K562 (cell line): ENCODE results near the gene ASS1. TPM values are rescaled to one million over a fixed set of nuclear protein-coding genes. Genes with fewer than 3 reads are reported as not detected.
A peak's percentile ranks its signal among the peaks of the same experiment; 100 is the strongest.

Source experiments
- ATAC-seq: fragments of 200-7000 bp; cut with Tn5 transposase; 3 replicates; pipeline ENCODE4 v1.9.1; 2020; ENCODE audit warnings: moderate library complexity
- BruUV-seq: library from RNA; stranded (reverse); fragments of 400-500 nt; replicated peaks from 2 replicates; lab custom pipeline; 2021; lab: Mats Ljungman, UMichigan
- CTCF ChIA-PET: fragments of 300-600 bp; formaldehyde crosslinking; extraction: SDS; loops from one replicate; lab custom pipeline; 2021; ENCODE audit warnings: low intra/inter-chr PET ratio; lab: Yijun Ruan, JAX
- POLR2A ChIA-PET: fragments of 300-600, 350-650 bp; sonication (Branson Sonifier 250); formaldehyde crosslinking; extraction: SDS; loops from one replicate; lab custom pipeline; 2021; ENCODE audit warnings: antibody characterized with exemption, inconsistent platforms; lab: Yijun Ruan, JAX
- DNase-seq, 4 experiments: peaks; one replicate each; pipeline versions ENCODE4 v3.0.0 to v3.0.0-alpha.2; 2011 to 2018; ENCODE audit warnings: low spot score in 3 of 4, mixed read lengths in 3 of 4; ENCODE audit errors: extremely low read depth in 1 of 4
- FAIRE-seq: peaks from 2 replicates; lab custom pipeline; 2011; peaks lifted over from hg19 to GRCh38; lab: Jason Lieb, UNC
- H2AFZ ChIP-seq: 2 replicates; pipeline ENCODE4 v1.6.0; 2011; ENCODE audit warnings: low read depth, low read length, control low read depth, inconsistent platforms
- H3K27ac ChIP-seq: fragments of 200-600 bp; 3 replicates; pipeline ENCODE4 v1.8.0; 2011; ENCODE audit warnings: low read depth, mild to moderate bottlenecking, control low read depth, inconsistent platforms, low read length, moderate library complexity, mixed read lengths; ENCODE audit errors: extremely low read depth
- H3K27me3 ChIP-seq, 2 experiments: fragments of 300-600 bp in 1 of 2; 2 replicates in 1 of 2; 3 replicates in 1 of 2; pipeline versions ENCODE4 v1.6.0 to v1.8.0; 2011; ENCODE audit warnings: inconsistent platforms in 2 of 2, low read length in 2 of 2, mild to moderate bottlenecking in 1 of 2, mixed read lengths in 1 of 2, moderate library complexity in 1 of 2; ENCODE audit not compliant: control insufficient read depth in 2 of 2, insufficient read depth in 2 of 2
- H3K36me3 ChIP-seq: fragments of 300-600 bp; 3 replicates; pipeline ENCODE4 v1.8.0; 2011; ENCODE audit warnings: mild to moderate bottlenecking, low read length, inconsistent platforms; ENCODE audit not compliant: control insufficient read depth, insufficient read depth
- H3K4me1 ChIP-seq, 2 experiments: fragments of 200-600 bp in 1 of 2; replicated peaks in 1 of 2; 2 replicates in 1 of 2; 3 replicates in 1 of 2; pipeline versions ENCODE4 v1.5.1 to v1.8.0; 2011; ENCODE audit warnings: inconsistent platforms in 2 of 2, low read length in 2 of 2, mild to moderate bottlenecking in 1 of 2, mixed read lengths in 1 of 2, moderate library complexity in 1 of 2; ENCODE audit not compliant: control insufficient read depth in 2 of 2, insufficient read depth in 2 of 2
- H3K4me2 ChIP-seq: 2 replicates; pipeline ENCODE4 v1.6.1; 2011; ENCODE audit warnings: low read length, control low read depth, inconsistent platforms, mixed read lengths; ENCODE audit not compliant: insufficient read depth
- H3K4me3 ChIP-seq: fragments of 200-600 bp; sonication (generic), shearing (Covaris generic); 2 replicates; pipeline ENCODE4 v1.5.1; 2016; ENCODE audit warnings: control low read depth, inconsistent platforms
- H3K79me2 ChIP-seq: fragments of 200-600 bp; 3 replicates; pipeline ENCODE4 v1.8.0; 2011; ENCODE audit warnings: low read length, inconsistent platforms; ENCODE audit not compliant: control insufficient read depth, insufficient read depth
- H3K9ac ChIP-seq, 2 experiments: 2 replicates each; pipeline versions ENCODE4 v1.6.0 to v1.6.1; 2011; ENCODE audit warnings: low read depth in 2 of 2, low read length in 2 of 2, control low read depth in 1 of 2, inconsistent platforms in 1 of 2, mild to moderate bottlenecking in 1 of 2, mixed read lengths in 1 of 2; ENCODE audit not compliant: insufficient read depth in 1 of 2
- H3K9me1 ChIP-seq: one replicate; pipeline ENCODE4 v1.6.0; 2011; ENCODE audit warnings: inconsistent platforms, mild to moderate bottlenecking, low read length, moderate library complexity; ENCODE audit not compliant: control insufficient read depth, insufficient read depth
- H3K9me3 ChIP-seq: replicated peaks from 2 replicates; pipeline ENCODE4 v1.5.1; 2011; ENCODE audit warnings: low read depth, low read length, inconsistent platforms; ENCODE audit not compliant: control insufficient read depth, insufficient read depth
- H4K20me1 ChIP-seq: replicated peaks from 2 replicates; pipeline ENCODE4 v1.6.1; 2011; ENCODE audit warnings: low read length, inconsistent platforms, mixed read lengths; ENCODE audit not compliant: control insufficient read depth, insufficient read depth
- CBFB ChIP-seq: sonication (generic); formaldehyde crosslinking; IDR thresholded peaks from 2 replicates; pipeline ENCODE4 v1.4.0; 2020; ENCODE audit warnings: mild to moderate bottlenecking, missing genetic modification reagents
- E2F6 ChIP-seq, 2 experiments: IDR thresholded peaks; 2 replicates each; pipeline ENCODE4 v1.6.1; 2011; ENCODE audit warnings: borderline replicate concordance in 1 of 2, control low read depth in 1 of 2, low read depth in 1 of 2, low read length in 1 of 2, mild to moderate bottlenecking in 1 of 2, mixed read lengths in 1 of 2, moderate library complexity in 1 of 2; ENCODE audit not compliant: insufficient read depth in 1 of 2, insufficient read length in 1 of 2, poor library complexity in 1 of 2, severe bottlenecking in 1 of 2; ENCODE audit errors: extremely low read depth in 1 of 2
- E4F1 ChIP-seq: fragments of 250-450 bp; sonication (Bioruptor Pico); IDR thresholded peaks from 2 replicates; pipeline ENCODE4 v1.5.0; 2021; ENCODE audit warnings: mild to moderate bottlenecking, borderline replicate concordance
- FOXA3 ChIP-seq, 2 experiments: fragments of 450-650 bp in 1 of 2; sonication (generic) in 1 of 2; formaldehyde crosslinking; IDR thresholded peaks in 1 of 2; conservative IDR thresholded peaks in 1 of 2; 2 replicates each; pipeline versions ENCODE4 v1.4.0 to v1.8.0; 2020 to 2022; ENCODE audit warnings: mild to moderate bottlenecking in 2 of 2, missing genetic modification reagents in 1 of 2
- RREB1 ChIP-seq: fragments of 250-450 bp; sonication (Bioruptor Pico); IDR thresholded peaks from 2 replicates; pipeline ENCODE4 v1.4.0; 2020
- SUPT5H ChIP-seq: fragments of 450-650 bp; IDR thresholded peaks from 2 replicates; pipeline ENCODE4 v1.6.1; 2016
- ZNF639 ChIP-seq, 2 experiments: fragments of 200-800 bp in 1 of 2; sonication (Bioruptor generic) in 1 of 2; sonication (generic) in 1 of 2; formaldehyde crosslinking in 1 of 2; IDR thresholded peaks in 1 of 2; conservative IDR thresholded peaks in 1 of 2; 2 replicates each; pipeline versions ENCODE4 v1.5.0 to v1.6.1; 2016 to 2020; ENCODE audit warnings: missing compliant biosample characterization in 1 of 2, missing genetic modification characterization in 1 of 2, missing genetic modification reagents in 1 of 2
- WGBS: fragments of 100-300 bp; shearing (Covaris generic); methylation state at CpG from one replicate; pipeline ENCODE4 v1.1.6; 2016; ENCODE audit warnings: low coverage, mixed read lengths; ENCODE audit not compliant: insufficient coverage; ENCODE audit errors: missing lambda C conversion rate; 5-methylcytosine and 5-hydroxymethylcytosine counted together
- in situ Hi-C: fragments of 300-500 bp; cut with MboI; formaldehyde crosslinking; loops from 4 replicates; pipeline ENCODE4 v1.15.0; 2018; ENCODE audit warnings: inconsistent platforms, mixed read lengths
- intact Hi-C: fragments of 100-400 bp; cut with micrococcal nuclease; formaldehyde crosslinking; loops from 2 replicates; pipeline ENCODE4 v1.14.2; 2022
- polyA plus RNA-seq, 8 experiments: library from polyadenylated mRNA; depleted of rRNA in 4 of 8; stranded (reverse) in 5 of 8; unstranded in 3 of 8; fragments of >200 nt; fragmentation: Nextera tagmentation in 2 of 8; fragmentation: Illumina TruSeq in 1 of 8; extraction: Ambion mirVana in 2 of 8; extraction: Trizol in 1 of 8; gene quantifications; 2 replicates each; pipeline versions ENCODE4 v1.2.1 to v1.2.3, GENCODE V29; 2011 to 2014; ENCODE audit warnings: inconsistent platforms in 1 of 8, missing spikeins in 1 of 8
- total RNA-seq, 7 experiments: library from RNA; depleted of rRNA in 6 of 7; stranded (reverse); fragments of >200 nt in 6 of 7; fragmentation: Illumina TruSeq in 2 of 7; extraction: Trizol in 2 of 7; gene quantifications; 2 replicates each; pipeline versions ENCODE4 v1.2.1 to v1.2.3, GENCODE V29; 2011 to 2021; ENCODE audit warnings: low replicate concordance in 1 of 7

ASS1 gene
- total and polyA plus RNA-seq, 9 of the 15 experiments (the other 6 are each of a cell fraction or from before 2014, with no cell fraction given), result 1.5 to 5.7 (median 3.7) TPM

GRCh38 chr9:130459941-130460669 lies 15.3 kb downstream of the ASS1 start:
- intact Hi-C loops, result loop anchor here (5.0 kb wide), 1 partner anchor 402 kb away; no protein-coding TSS in a partner anchor
- CTCF ChIA-PET, result interaction anchor here (0.6 to 6.0 kb wide), 4 partner anchors 161 to 404 kb away, joined by 3 to 105 read pairs (median 5); no protein-coding TSS in a partner anchor
- no peak for TF ChIP-seq E2F6 (IDR thresholded peaks at IDR 0.05; ENCODE audit: borderline replicate concordance in 1 of 2, extremely low read depth in 1 of 2, insufficient read depth in 1 of 2, insufficient read length in 1 of 2, low read depth in 1 of 2, low read length in 1 of 2, poor library complexity in 1 of 2, severe bottlenecking in 1 of 2)
- TF ChIP-seq FOXA3 (CRISPR knock-in tag; conservative IDR thresholded peaks at IDR 0.05 in 1 of 2, IDR thresholded peaks at IDR 0.05 in 1 of 2), result no peak
- no peak for TF ChIP-seq SUPT5H
- TF ChIP-seq E4F1 (CRISPR knock-in tag), result no peak
- no peak for TF ChIP-seq CBFB (CRISPR knock-in tag)
- no peak for TF ChIP-seq ZNF639 (CRISPR knock-in tag; conservative IDR thresholded peaks at IDR 0.05 in 1 of 2, IDR thresholded peaks at IDR 0.05 in 1 of 2)
- TF ChIP-seq RREB1, result no peak

More at GRCh38 chr9:130459941-130460669, 15.3 kb downstream of the ASS1 start:
- no peak for FAIRE-seq
- 22% methylated on average over 11 of the region's 11 CpGs for WGBS
- Histone ChIP-seq H3K9ac (0 out of 4 replicates have a peak overlapping the region, but pooled peaks of 1 of the 2 experiments have one; percentile 13), H3K9me3 (no peaks in the 10 kb centered on the region), H4K20me1 (peaks cover 13% of the 10 kb centered on the region), H3K27ac (no peak overlapping the region), H3K36me3 (no peaks in the 10 kb centered on the region), H2AFZ (no peak overlapping the region), H3K4me1 (peaks cover 0 to 18% of the 10 kb centered on the region in 2 experiments; a peak in 1 of 5 replicates), H3K79me2 (no peaks in the 10 kb centered on the region), H3K4me3 (no peak overlapping the region), H3K27me3 (peaks cover 5 to 33% of the 10 kb centered on the region in 2 experiments; a peak in 3 of 5 replicates), H3K4me2 (no peak overlapping the region), H3K9me1 (no peaks in the 10 kb centered on the region)
- BruUV-seq, result no TSS peak
- in situ Hi-C loops, result loop anchor here (10.0 kb wide), 1 partner anchor 405 kb away; no protein-coding TSS in a partner anchor
- DNase-seq, result no peak
- POLR2A ChIA-PET, result interaction anchor here (0.6 to 1.7 kb wide), 5 partner anchors 10 to 239 kb away, joined by 3 to 8 read pairs (median 3); no protein-coding TSS in a partner anchor
- ATAC-seq, result no peak
